ENCODE results near the gene RAB7A. TPM values are rescaled to one million over a fixed set of nuclear protein-coding genes. Genes with fewer than 3 reads are reported as not detected.
"Not testable (repeated sequence)": the region's sequence is repeated elsewhere in the genome, so short reads cannot be mapped to it uniquely, and the experiment has no call there.

The RAB7A gene
- total RNA-seq, 2 experiments from 2014 or later, result 304 to 322 TPM

- no peaks in the 10 kb centered on the region for H3K9me3 Mint-ChIP-seq
- peaks cover 18% of the 10 kb centered on the region for H3K36me3 Mint-ChIP-seq (ENCODE audit: low read depth)
- DNase-seq, result no peak
- no peak for ATAC-seq
- no peak overlapping the region for H3K27ac Mint-ChIP-seq
- ChIA-PET CTCF (interaction anchor here (1.0 to 1.6 kb wide), 4 partner anchors 23 to 147 kb away, joined by 3 to 4 read pairs (median 4); no protein-coding TSS in a partner anchor), POLR2A (interaction anchor here (1.0 to 1.2 kb wide), 2 partner anchors 10 to 24 kb away, joined by 3 read pairs; no protein-coding TSS in a partner anchor)
- no peak for TF ChIP-seq CTCF (IDR thresholded peaks at IDR 0.05)
- intact Hi-C loops (cut with micrococcal nuclease), result no loop called here
- no peaks in the 10 kb centered on the region for H3K27me3 Mint-ChIP-seq
- H3K4me3 Mint-ChIP-seq, result no peak overlapping the region
- peaks cover 3% of the 10 kb centered on the region for H3K4me1 Mint-ChIP-seq (ENCODE audit: low read depth)
These were observed 97.0 kb downstream of the RAB7A start for GRCh38 chr3:128823008-128823407.

- ATAC-seq (no peak), DNase-seq (no peak)
- Mint-ChIP-seq H3K27me3 (no peaks in the 10 kb centered on the region), H3K4me3 (no peak overlapping the region), H3K9me3 (no peaks in the 10 kb centered on the region), H3K27ac (no peak overlapping the region), H3K4me1 (ENCODE audit: low read depth) (peaks cover 3% of the 10 kb centered on the region), H3K36me3 (ENCODE audit: low read depth) (peaks cover 12% of the 10 kb centered on the region)
- no peak for TF ChIP-seq CTCF (IDR thresholded peaks at IDR 0.05)
- intact Hi-C loops (cut with micrococcal nuclease), result no loop called here
- POLR2A ChIA-PET, result interaction anchor here (1.0 kb wide), 1 partner anchor 25 kb away, joined by 3 read pairs; no protein-coding TSS in a partner anchor
- CTCF ChIA-PET, result interaction anchor here (1.0 to 1.2 kb wide), 3 partner anchors 23 to 147 kb away, joined by 3 to 4 read pairs (median 4); no protein-coding TSS in a partner anchor
These were observed 97.6 kb downstream of the RAB7A start for GRCh38 chr3:128823631-128824030.

- no peak for ATAC-seq
- POLR2A ChIA-PET, result no interaction called here
- CTCF ChIA-PET, result interaction anchor here (0.6 kb wide), 1 partner anchor 22 kb away, joined by 3 read pairs; no protein-coding TSS in a partner anchor
These were observed 98.3 kb downstream of the RAB7A start for GRCh38 chr3:128824132-128824850.

GRCh38 chr3:128825117-128825725 lies 99.2 kb downstream of the RAB7A start:
- H3K27ac Mint-ChIP-seq, result peak overlapping the region; percentile 20
- peaks cover 3% of the 10 kb centered on the region for H3K36me3 Mint-ChIP-seq (ENCODE audit: low read depth)
- intact Hi-C loops (cut with micrococcal nuclease), result no loop called here
- no peak for DNase-seq
- H3K4me3 Mint-ChIP-seq, result no peak overlapping the region
- ChIA-PET CTCF (interaction anchor here (1.5 kb wide), 1 partner anchor 10 kb away, joined by 3 read pairs; no protein-coding TSS in a partner anchor), POLR2A (no interaction called here)
- no peak for ATAC-seq
- H3K27me3 Mint-ChIP-seq, result no peaks in the 10 kb centered on the region
- peaks cover 3% of the 10 kb centered on the region for H3K4me1 Mint-ChIP-seq (ENCODE audit: low read depth)
- no peak for TF ChIP-seq CTCF (IDR thresholded peaks at IDR 0.05)
- no peaks in the 10 kb centered on the region for H3K9me3 Mint-ChIP-seq

More at GRCh38 chr3:128824132-128824850, 98.3 kb downstream of the RAB7A start:
- no peak overlapping the region for H3K4me3 Mint-ChIP-seq
- H3K4me1 Mint-ChIP-seq (ENCODE audit: low read depth), result peaks cover 3% of the 10 kb centered on the region
- intact Hi-C loops (cut with micrococcal nuclease), result no loop called here
- H3K9me3 Mint-ChIP-seq, result no peaks in the 10 kb centered on the region
- no peak for TF ChIP-seq CTCF (IDR thresholded peaks at IDR 0.05)
- no peak overlapping the region for H3K27ac Mint-ChIP-seq
- no peaks in the 10 kb centered on the region for H3K27me3 Mint-ChIP-seq
- DNase-seq, result no peak
- peaks cover 7% of the 10 kb centered on the region for H3K36me3 Mint-ChIP-seq (ENCODE audit: low read depth)

- H3K9me3 Mint-ChIP-seq; POLR2A ChIA-PET; DNase-seq; intact Hi-C loops (cut with micrococcal nuclease); H3K36me3 Mint-ChIP-seq (ENCODE audit: low read depth); CTCF ChIA-PET; ATAC-seq; H3K4me1 Mint-ChIP-seq (ENCODE audit: low read depth); H3K4me3 Mint-ChIP-seq; H3K27me3 Mint-ChIP-seq; H3K27ac Mint-ChIP-seq: not testable (repeated sequence)
These were observed 103.1 kb downstream of the RAB7A start for GRCh38 chr3:128829087-128829486.

GRCh38 chr3:128829925-128830625 lies 104.1 kb downstream of the RAB7A start:
- H3K27ac Mint-ChIP-seq; ATAC-seq; POLR2A ChIA-PET; H3K4me1 Mint-ChIP-seq (ENCODE audit: low read depth); intact Hi-C loops (cut with micrococcal nuclease); CTCF ChIA-PET; H3K36me3 Mint-ChIP-seq (ENCODE audit: low read depth); H3K9me3 Mint-ChIP-seq; DNase-seq; H3K4me3 Mint-ChIP-seq; H3K27me3 Mint-ChIP-seq: not testable (repeated sequence)

GRCh38 chr3:128830762-128831161 lies 104.8 kb downstream of the RAB7A start:
- H3K27me3 Mint-ChIP-seq; ATAC-seq; intact Hi-C loops (cut with micrococcal nuclease); H3K4me1 Mint-ChIP-seq (ENCODE audit: low read depth); H3K4me3 Mint-ChIP-seq; DNase-seq; CTCF ChIA-PET; H3K27ac Mint-ChIP-seq; H3K9me3 Mint-ChIP-seq; POLR2A ChIA-PET; H3K36me3 Mint-ChIP-seq (ENCODE audit: low read depth): not testable (repeated sequence)

- POLR2A ChIA-PET; H3K4me1 Mint-ChIP-seq (ENCODE audit: low read depth); H3K27me3 Mint-ChIP-seq; DNase-seq; H3K27ac Mint-ChIP-seq; H3K9me3 Mint-ChIP-seq; ATAC-seq; H3K4me3 Mint-ChIP-seq; intact Hi-C loops (cut with micrococcal nuclease); H3K36me3 Mint-ChIP-seq (ENCODE audit: low read depth); CTCF ChIA-PET: not testable (repeated sequence)
These were observed 107.0 kb downstream of the RAB7A start for GRCh38 chr3:128832979-128833378.

Measured in activated CD8-positive, alpha-beta T cell treated with anti-CD3 and anti-CD28 coated beads for 36 hours (primary cell).